Liver (tissue), 3 donors: ENCODE results near the gene KIAA1614.

ENCODE experiments used
- ATF3 ChIP-seq: IDR thresholded peaks from 2 replicates; pipeline ENCODE4 v1.6.1; 2016; ENCODE audit warnings: antibody characterized with exemption
- CTCF ChIP-seq: fragments of 150-350 bp; IDR thresholded peaks from 2 replicates; pipeline ENCODE4 v1.5.1; 2017; ENCODE audit warnings: improper control_type of control experiment, low read depth, low read length; ENCODE audit not compliant: missing input control
- GABPA ChIP-seq, 2 donors: IDR thresholded peaks in 1 of 2; conservative IDR thresholded peaks in 1 of 2; 2 replicates each; pipeline ENCODE4 v1.6.1; 2016; ENCODE audit warnings: antibody characterized with exemption in 2 of 2, mild to moderate bottlenecking in 1 of 2, moderate library complexity in 1 of 2
- REST ChIP-seq: IDR thresholded peaks from 2 replicates; pipeline ENCODE4 v1.6.1; 2016; ENCODE audit warnings: antibody characterized with exemption, mild to moderate bottlenecking
- SP1 ChIP-seq: IDR thresholded peaks from 2 replicates; pipeline ENCODE4 v1.6.1; 2018; ENCODE audit warnings: antibody characterized with exemption, mild to moderate bottlenecking
- YY1 ChIP-seq: IDR thresholded peaks from 2 replicates; pipeline ENCODE4 v1.6.1; 2016; ENCODE audit warnings: antibody characterized with exemption, mild to moderate bottlenecking
- donor health status: healthy.
- donor health status: healthy.

DNA sequence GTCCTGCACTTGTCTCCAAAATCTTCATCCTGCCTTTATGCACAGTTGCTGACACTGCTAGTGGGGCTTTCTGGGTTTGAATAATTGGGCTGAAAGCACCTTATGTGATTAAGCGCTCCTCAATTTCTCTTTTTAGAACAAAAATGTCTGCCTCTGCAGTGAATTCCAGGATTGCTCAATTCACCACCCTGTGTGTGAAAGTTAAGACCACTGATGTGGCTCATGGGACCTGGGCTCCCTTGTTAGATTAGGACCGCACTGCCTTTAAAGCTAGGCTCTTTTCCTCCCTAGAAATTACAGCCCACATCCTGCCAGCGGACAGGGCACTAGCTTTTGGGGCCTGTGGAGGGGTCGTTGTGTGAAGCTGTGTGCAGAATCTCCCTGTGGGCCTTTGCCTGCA, 18.8 kb downstream of the KIAA1614 start:
- TF ChIP-seq CTCF (no peak), YY1 (no peak), SP1 (no peak), REST (no peak), ATF3 (no peak), GABPA (IDR thresholded peaks at IDR 0.05 in 1 of 2, conservative IDR thresholded peaks at IDR 0.05 in 1 of 2) (no peak)
